Mesothelial cell of epicardium (in vitro differentiated cells): ENCODE measurements around the gene AP2B1. TPM values are rescaled to one million over a fixed set of nuclear protein-coding genes. Genes with fewer than 3 reads are reported as not detected.

Experiments used
- DNase-seq, 2 experiments: peaks; one replicate each; pipeline ENCODE4 v3.0.0; 2021; ENCODE audit warnings: low spot score in 2 of 2; ENCODE audit not compliant: unreplicated experiment in 2 of 2
- H3K27ac Mint-ChIP-seq: 2 replicates; pipeline ENCODE4 v1.8.0; 2021; ENCODE audit warnings: mixed read lengths
- H3K27me3 Mint-ChIP-seq: 2 replicates; pipeline ENCODE4 v1.8.0; 2021; ENCODE audit warnings: low read depth, mixed read lengths
- H3K36me3 Mint-ChIP-seq: 2 replicates; pipeline ENCODE4 v1.8.0; 2021; ENCODE audit warnings: mixed read lengths
- H3K4me1 Mint-ChIP-seq: 2 replicates; pipeline ENCODE4 v1.8.0; 2021; ENCODE audit warnings: mixed read lengths
- H3K4me3 Mint-ChIP-seq: 2 replicates; pipeline ENCODE4 v1.8.0; 2021; ENCODE audit warnings: mild to moderate bottlenecking, moderate library complexity, mixed read lengths
- H3K9me3 Mint-ChIP-seq: 2 replicates; pipeline ENCODE4 v1.8.0; 2021; ENCODE audit warnings: mixed read lengths
- CTCF ChIP-seq: fragments of 200-600 bp; sonication (generic); IDR thresholded peaks from one replicate; pipeline ENCODE4 v1.5.0; 2021; ENCODE audit warnings: antibody characterized with exemption; ENCODE audit not compliant: unreplicated experiment
- total RNA-seq: library from RNA; stranded (reverse); gene quantifications from 3 replicates; pipeline ENCODE4 v1.2.1, GENCODE V29; 2021

AP2B1 gene
- total RNA-seq, 1 donor from 2014 or later, result 155 TPM

- DNase-seq, result no peak
- peak overlapping the region; percentile 85 for H3K4me3 Mint-ChIP-seq
- H3K27ac Mint-ChIP-seq, result peak overlapping the region; percentile 92
- TF ChIP-seq CTCF, result no peak
- H3K9me3 Mint-ChIP-seq, result no peaks in the 10 kb centered on the region
- H3K4me1 Mint-ChIP-seq, result peaks cover 23% of the 10 kb centered on the region
- H3K27me3 Mint-ChIP-seq, result peaks cover 4% of the 10 kb centered on the region
- H3K36me3 Mint-ChIP-seq, result no peaks in the 10 kb centered on the region
These were observed 9.3 kb upstream of the AP2B1 start for GRCh38 chr17:35577830-35578196.

GRCh38 chr17:35578197-35578928, 8.8 kb upstream of the AP2B1 start, which contains the start of gene PEX12:
TSS of gene PEX12 (minus strand) at chr17:35578571. CDS start at chr17:35578021, 550 bp downstream.
- Mint-ChIP-seq H3K27ac (peak within 1 kb of the TSS; percentile 92), H3K36me3 (no peaks in the 10 kb centered on the region), H3K9me3 (no peaks in the 10 kb centered on the region), H3K27me3 (peaks cover 7% of the 10 kb centered on the region), H3K4me1 (peaks cover 23% of the 10 kb centered on the region), H3K4me3 (peak within 1 kb of the TSS; percentile 85)
- peak; percentile 37 to 69 for DNase-seq
- TF ChIP-seq CTCF, result no peak

DNA sequence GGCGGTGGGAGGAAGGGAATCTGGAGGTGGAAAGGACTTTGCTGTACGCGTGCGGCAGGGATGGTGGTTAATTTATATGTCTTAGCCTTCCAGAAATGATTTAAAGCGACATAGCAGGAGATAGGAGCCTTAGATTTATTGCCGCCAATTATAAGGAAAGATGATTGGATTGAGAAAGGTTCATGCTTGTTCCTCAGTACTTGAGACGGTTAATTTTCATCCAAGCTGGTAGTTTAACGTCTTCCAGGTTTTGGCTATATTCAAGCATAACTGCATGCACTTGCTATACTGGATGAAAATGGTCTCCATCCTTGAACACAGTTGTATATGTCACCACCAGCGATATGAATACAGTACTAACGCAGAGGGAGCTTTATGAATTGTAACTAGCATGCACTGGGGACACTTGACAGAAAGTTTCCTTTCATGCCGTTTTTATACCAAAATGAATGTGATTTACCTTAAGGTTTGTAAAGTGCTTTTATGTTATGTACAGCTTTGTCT, 8.1 kb upstream of the AP2B1 start:
- Mint-ChIP-seq H3K36me3 (no peaks in the 10 kb centered on the region), H3K4me3 (peak overlapping the region; percentile 85), H3K27me3 (peaks cover 12% of the 10 kb centered on the region), H3K4me1 (peaks cover 23% of the 10 kb centered on the region), H3K27ac (peak overlapping the region; percentile 92), H3K9me3 (no peaks in the 10 kb centered on the region)
- no peak for DNase-seq
- TF ChIP-seq CTCF, result no peak

GRCh38 chr17:35584061-35584460, 3.1 kb upstream of the AP2B1 start:
- no peak for TF ChIP-seq CTCF
- H3K36me3 Mint-ChIP-seq, result no peaks in the 10 kb centered on the region
- DNase-seq, result no peak
- H3K4me1 Mint-ChIP-seq, result peaks cover 25% of the 10 kb centered on the region
- H3K27ac Mint-ChIP-seq, result no peak overlapping the region
- peaks cover 20% of the 10 kb centered on the region for H3K27me3 Mint-ChIP-seq
- H3K9me3 Mint-ChIP-seq, result no peaks in the 10 kb centered on the region
- no peak overlapping the region for H3K4me3 Mint-ChIP-seq

GRCh38 chr17:35586569-35587073, 501 bp upstream of the AP2B1 start:
- peak overlapping the region; percentile 95 for H3K4me3 Mint-ChIP-seq
- no peaks in the 10 kb centered on the region for H3K36me3 Mint-ChIP-seq
- H3K27me3 Mint-ChIP-seq, result peaks cover 20% of the 10 kb centered on the region
- H3K27ac Mint-ChIP-seq, result peak overlapping the region; percentile 98
- peaks cover 39% of the 10 kb centered on the region for H3K4me1 Mint-ChIP-seq
- TF ChIP-seq CTCF, result no peak
- no peak for DNase-seq
- H3K9me3 Mint-ChIP-seq, result no peaks in the 10 kb centered on the region
